ENCODE data around the gene LTBP4.

DNA sequence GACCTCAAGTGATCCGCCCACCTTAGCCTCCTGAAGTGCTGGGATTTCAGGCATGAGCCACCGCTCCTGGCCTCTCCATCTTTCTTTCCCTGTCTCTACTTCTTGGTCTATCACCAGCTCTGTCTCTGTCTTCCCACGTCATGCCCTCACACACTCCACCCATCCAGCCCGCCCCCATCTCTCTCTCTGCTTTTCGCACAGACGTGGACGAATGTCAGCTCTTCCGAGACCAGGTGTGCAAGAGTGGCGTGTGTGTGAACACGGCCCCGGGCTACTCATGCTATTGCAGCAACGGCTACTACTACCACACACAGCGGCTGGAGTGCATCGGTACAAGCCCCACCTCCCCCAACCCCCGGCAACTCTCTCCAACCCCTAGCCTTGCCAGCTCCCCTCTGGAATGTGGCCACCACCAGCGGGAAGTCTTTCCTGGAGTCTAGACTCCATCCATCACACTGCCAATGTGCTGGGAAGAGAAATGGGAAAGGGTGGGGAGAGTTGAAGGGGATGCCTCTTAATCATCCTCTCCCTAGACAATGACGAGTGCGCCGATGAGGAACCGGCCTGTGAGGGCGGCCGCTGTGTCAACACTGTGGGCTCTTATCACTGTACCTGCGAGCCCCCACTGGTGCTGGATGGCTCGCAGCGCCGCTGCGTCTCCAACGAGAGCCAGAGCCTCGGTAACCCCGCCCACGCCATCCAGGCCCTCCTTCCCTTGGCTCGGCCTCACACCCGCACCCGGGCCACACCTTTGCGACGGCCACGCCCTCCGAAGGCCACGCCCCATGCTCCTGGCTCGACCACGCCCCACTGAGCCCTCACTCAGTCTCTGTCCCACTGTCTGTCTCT, 22.5 kb downstream of the LTBP4 start:
- TF ChIP-seq, protein P1, sequence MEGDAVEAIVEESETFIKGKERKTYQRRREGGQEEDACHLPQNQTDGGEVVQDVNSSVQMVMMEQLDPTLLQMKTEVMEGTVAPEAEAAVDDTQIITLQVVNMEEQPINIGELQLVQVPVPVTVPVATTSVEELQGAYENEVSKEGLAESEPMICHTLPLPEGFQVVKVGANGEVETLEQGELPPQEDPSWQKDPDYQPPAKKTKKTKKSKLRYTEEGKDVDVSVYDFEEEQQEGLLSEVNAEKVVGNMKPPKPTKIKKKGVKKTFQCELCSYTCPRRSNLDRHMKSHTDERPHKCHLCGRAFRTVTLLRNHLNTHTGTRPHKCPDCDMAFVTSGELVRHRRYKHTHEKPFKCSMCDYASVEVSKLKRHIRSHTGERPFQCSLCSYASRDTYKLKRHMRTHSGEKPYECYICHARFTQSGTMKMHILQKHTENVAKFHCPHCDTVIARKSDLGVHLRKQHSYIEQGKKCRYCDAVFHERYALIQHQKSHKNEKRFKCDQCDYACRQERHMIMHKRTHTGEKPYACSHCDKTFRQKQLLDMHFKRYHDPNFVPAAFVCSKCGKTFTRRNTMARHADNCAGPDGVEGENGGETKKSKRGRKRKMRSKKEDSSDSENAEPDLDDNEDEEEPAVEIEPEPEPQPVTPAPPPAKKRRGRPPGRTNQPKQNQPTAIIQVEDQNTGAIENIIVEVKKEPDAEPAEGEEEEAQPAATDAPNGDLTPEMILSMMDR (IDR thresholded peaks at IDR 0.05) = no peak
- no peak for TF ChIP-seq POLR2AphosphoS5 (IDR thresholded peaks at IDR 0.05)
- TF ChIP-seq POLR2A (IDR thresholded peaks at IDR 0.05) = no peak
